Mucosa of stomach (tissue), 1 donor: ENCODE measurements around the gene UBXN7.
"Not testable (repeated sequence)": the region's sequence is repeated elsewhere in the genome, so short reads cannot be mapped to it uniquely, and the experiment has no call there.

Source experiments
- H3K27me3 ChIP-seq: one replicate; pipeline ENCODE4 v1.7.0; 2013; ENCODE audit warnings: mild to moderate bottlenecking, low read length; ENCODE audit not compliant: control insufficient read depth, insufficient read depth
- H3K36me3 ChIP-seq: one replicate; pipeline ENCODE4 v1.7.0; 2013; ENCODE audit warnings: low read length; ENCODE audit not compliant: control insufficient read depth, insufficient read depth
- H3K4me1 ChIP-seq: one replicate; pipeline ENCODE4 v1.7.0; 2013; ENCODE audit warnings: mild to moderate bottlenecking, low read length; ENCODE audit not compliant: control insufficient read depth, insufficient read depth
- H3K4me3 ChIP-seq: one replicate; pipeline ENCODE4 v1.7.0; 2013; ENCODE audit warnings: low read length
- H3K9ac ChIP-seq: one replicate; pipeline ENCODE4 v1.7.0; 2013; ENCODE audit warnings: mild to moderate bottlenecking, low read length, moderate library complexity
- H3K9me3 ChIP-seq: one replicate; pipeline ENCODE4 v1.7.0; 2013; ENCODE audit warnings: mild to moderate bottlenecking, low read length, moderate library complexity; ENCODE audit not compliant: control insufficient read depth
- donor health status: Pancreatic carcinoma.

Gene UBXN7, protein sequence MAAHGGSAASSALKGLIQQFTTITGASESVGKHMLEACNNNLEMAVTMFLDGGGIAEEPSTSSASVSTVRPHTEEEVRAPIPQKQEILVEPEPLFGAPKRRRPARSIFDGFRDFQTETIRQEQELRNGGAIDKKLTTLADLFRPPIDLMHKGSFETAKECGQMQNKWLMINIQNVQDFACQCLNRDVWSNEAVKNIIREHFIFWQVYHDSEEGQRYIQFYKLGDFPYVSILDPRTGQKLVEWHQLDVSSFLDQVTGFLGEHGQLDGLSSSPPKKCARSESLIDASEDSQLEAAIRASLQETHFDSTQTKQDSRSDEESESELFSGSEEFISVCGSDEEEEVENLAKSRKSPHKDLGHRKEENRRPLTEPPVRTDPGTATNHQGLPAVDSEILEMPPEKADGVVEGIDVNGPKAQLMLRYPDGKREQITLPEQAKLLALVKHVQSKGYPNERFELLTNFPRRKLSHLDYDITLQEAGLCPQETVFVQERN

DNA sequence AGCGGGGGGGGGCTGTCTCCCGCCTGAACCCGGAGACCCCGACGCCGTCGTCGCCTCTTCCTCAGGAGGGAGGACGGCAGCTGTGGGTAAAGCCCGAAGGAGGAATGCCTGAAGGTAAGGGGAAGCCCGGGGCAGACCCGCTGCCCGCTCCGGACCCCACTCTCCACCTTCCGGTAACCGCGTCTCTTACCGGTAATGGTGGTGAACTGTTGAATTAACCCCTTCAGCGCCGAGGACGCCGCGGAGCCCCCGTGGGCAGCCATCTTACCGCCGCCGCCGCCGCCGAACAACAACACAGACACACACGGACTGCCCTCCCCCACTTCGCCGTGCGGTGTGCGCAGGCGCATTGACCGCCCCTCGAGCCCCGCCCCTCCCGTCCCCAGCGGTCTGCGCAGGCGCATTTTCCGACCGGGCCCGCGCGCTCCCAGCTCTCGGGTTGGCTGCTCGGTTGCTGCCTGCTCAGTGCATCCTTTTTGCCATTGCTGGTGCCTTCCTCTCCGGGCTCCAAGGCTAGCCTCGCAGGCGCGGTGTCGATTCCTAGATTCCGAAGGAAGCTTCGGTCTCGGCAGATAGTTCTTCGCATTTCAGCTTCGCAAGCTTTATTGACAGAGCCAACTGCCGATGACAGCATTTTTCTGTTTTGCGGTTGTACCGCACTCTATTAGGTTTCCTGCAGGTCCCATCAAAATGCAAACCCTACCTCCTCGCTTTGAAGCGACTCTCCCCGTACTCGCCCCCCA lies at the start of gene UBXN7:
Gene UBXN7, minus strand, starts transcription at position 291 of the 743 bp plus-strand sequence. Its CDS starts 28 bp downstream, at position 263.
- Histone ChIP-seq H3K36me3 (peaks cover 6% of the 10 kb centered on the region), H3K4me1 (no peaks in the 10 kb centered on the region), H3K4me3 (peak within 1 kb of the TSS; percentile 88), H3K27me3 (no peaks in the 10 kb centered on the region), H3K9me3 (no peaks in the 10 kb centered on the region), H3K9ac (peak within 1 kb of the TSS; percentile 96)

DNA sequence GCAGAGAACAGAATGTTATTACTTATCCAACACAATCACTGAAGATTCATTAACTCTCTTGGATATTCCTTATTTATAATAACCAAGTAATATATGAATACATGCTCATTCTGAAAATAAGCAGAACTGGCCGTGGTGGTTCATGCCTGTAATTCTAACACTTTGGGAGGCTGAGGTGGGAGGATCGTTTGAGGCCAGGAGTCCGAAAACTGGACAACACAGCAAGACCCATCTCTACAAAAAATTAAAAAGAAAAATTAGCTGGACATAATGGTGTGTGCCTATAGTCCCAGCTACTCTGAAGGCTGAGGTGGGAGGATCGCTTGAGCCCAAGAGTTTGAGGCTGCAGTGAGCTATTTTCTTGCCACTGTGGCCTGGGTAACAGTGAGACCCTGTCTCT lies 45.5 kb upstream of the UBXN7 start:
- H3K27me3 ChIP-seq, result no peaks in the 10 kb centered on the region
- H3K9ac ChIP-seq, result no peak overlapping the region
- no peak overlapping the region for H3K4me3 ChIP-seq
- H3K4me1 ChIP-seq, result no peaks in the 10 kb centered on the region
- H3K36me3 ChIP-seq, result no peaks in the 10 kb centered on the region
- no peaks in the 10 kb centered on the region for H3K9me3 ChIP-seq

DNA sequence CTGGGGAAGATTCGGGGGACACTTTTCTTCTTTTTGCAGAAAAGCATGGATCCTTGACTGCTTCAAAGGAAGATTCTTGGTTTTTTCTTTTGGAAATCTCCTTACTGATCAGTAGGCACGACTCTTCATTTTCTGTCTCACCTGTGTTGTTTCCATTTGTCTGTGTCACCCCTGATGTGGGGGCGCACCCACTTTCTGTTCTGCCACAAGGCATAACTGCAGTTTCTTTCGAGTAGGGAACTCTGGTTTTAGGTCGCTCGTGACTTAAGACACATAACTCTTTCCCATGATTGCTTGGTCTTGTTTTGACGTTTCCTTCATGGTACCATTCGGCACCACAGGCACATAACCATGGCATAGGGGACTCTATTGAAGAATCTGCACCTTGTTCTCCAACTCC lies 40.1 kb upstream of the UBXN7 start:
- no peaks in the 10 kb centered on the region for H3K4me1 ChIP-seq
- H3K27me3 ChIP-seq, result no peaks in the 10 kb centered on the region
- H3K9me3 ChIP-seq, result no peaks in the 10 kb centered on the region
- no peaks in the 10 kb centered on the region for H3K36me3 ChIP-seq
- H3K4me3 ChIP-seq, result no peak overlapping the region
- no peak overlapping the region for H3K9ac ChIP-seq

DNA sequence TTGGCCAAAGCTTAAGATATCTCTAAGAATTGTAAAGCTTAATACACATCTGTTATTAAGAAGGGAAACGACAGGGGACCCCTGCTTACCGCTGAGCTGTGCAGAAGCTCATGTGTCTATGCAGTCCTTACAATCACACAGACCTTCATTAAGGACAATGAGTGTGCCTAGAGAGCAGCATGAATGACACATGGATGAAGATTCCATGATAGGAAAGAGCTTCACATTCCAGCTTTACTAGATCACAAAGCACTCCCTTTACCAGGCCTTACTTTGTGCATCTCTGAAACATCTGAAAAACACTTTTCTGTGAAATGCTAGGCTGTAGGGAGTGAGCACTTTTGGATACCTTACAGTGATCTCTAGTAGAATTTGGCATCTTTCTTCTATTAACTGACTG lies 39.3 kb upstream of the UBXN7 start:
- Histone ChIP-seq H3K4me3 (no peak overlapping the region), H3K9me3 (no peaks in the 10 kb centered on the region), H3K36me3 (no peaks in the 10 kb centered on the region), H3K9ac (no peak overlapping the region), H3K4me1 (no peaks in the 10 kb centered on the region), H3K27me3 (no peaks in the 10 kb centered on the region)

DNA sequence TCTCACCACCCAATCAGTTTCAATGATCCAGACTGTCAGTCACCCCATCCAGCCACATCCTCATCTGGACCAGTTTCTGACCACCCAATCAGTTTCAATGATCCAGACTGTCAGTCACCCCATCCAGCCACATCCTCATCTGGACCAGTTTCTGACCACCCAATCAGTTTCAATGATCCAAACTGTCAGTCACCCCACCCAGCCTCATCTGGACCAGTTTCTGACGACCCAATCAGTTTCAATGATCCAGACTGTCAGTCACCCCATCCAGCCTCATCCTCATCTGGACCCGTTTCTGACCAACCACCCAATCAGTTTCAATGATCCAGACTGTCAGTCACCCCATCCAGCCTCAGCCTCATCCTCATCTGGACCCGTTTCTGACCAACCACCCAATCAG lies 38.0 kb upstream of the UBXN7 start:
- H3K4me1 ChIP-seq, H3K4me3 ChIP-seq, H3K27me3 ChIP-seq, H3K36me3 ChIP-seq, H3K9ac ChIP-seq, H3K9me3 ChIP-seq: not testable (repeated sequence)

- Histone ChIP-seq H3K9me3 (no peaks in the 10 kb centered on the region), H3K9ac (no peak overlapping the region), H3K4me3 (no peak overlapping the region), H3K27me3 (no peaks in the 10 kb centered on the region), H3K36me3 (no peaks in the 10 kb centered on the region), H3K4me1 (no peaks in the 10 kb centered on the region)
Measured at GRCh38 chr3:196463804-196464203, 31.6 kb upstream of the UBXN7 start.

DNA sequence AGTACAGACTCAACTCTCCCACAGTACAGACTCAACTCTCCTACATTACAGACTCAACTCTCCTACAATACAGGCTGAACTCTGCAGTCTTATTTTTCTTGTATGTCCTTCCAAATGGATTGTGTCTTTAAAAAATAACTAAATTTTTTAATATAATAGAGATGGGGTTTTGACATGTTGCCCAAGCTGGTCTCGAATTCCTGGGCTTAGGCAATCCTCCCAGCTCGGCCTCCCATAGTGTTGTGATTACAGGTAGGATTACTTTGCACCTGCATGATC lies 31.2 kb upstream of the UBXN7 start:
- no peak overlapping the region for H3K9ac ChIP-seq

DNA sequence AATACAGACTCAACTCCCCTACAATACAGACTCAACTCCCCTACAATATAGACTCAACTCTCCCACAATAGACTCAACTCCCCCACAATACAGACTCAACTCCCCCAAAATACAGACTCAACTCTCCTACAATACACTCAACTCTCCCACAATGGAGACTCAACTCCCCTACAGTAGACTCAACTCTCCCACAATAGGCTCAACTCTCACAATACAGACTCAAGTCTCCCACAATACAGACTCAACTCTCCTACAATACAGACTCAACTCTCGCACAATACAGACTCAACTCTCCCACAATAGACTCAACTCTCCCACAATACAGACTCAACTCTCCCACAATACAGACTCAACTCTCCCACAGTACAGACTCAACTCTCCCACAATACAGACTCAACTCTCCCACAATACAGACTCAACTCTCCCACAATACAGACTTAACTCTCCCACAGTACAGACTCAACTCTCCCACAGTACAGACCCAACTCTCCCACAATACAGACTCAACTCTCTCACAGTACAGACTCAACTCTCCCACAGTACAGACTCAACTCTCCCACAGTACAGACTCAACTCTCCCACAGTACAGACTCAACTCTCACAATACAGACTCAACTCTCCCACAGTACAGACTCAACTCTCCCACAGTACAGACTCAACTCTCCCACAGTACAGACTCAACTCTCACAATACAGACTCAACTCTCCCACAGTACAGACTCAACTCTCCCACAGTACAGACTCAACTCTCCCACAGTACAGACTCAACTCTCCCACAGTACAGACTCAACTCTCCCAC lies 30.7 kb upstream of the UBXN7 start:
- H3K4me1 ChIP-seq, H3K4me3 ChIP-seq, H3K9ac ChIP-seq, H3K36me3 ChIP-seq, H3K9me3 ChIP-seq, H3K27me3 ChIP-seq: not testable (repeated sequence)

More for the DNA sequence above, 31.2 kb upstream of the UBXN7 start:
- Histone ChIP-seq H3K4me1 (no peaks in the 10 kb centered on the region), H3K36me3 (no peaks in the 10 kb centered on the region), H3K9me3 (no peaks in the 10 kb centered on the region), H3K27me3 (no peaks in the 10 kb centered on the region), H3K4me3 (no peak overlapping the region)

- Histone ChIP-seq H3K4me1 (no peaks in the 10 kb centered on the region), H3K36me3 (no peaks in the 10 kb centered on the region), H3K9me3 (no peaks in the 10 kb centered on the region), H3K4me3 (no peak overlapping the region), H3K9ac (no peak overlapping the region), H3K27me3 (no peaks in the 10 kb centered on the region)
Measured at GRCh38 chr3:196458063-196458462, 25.8 kb upstream of the UBXN7 start.

DNA sequence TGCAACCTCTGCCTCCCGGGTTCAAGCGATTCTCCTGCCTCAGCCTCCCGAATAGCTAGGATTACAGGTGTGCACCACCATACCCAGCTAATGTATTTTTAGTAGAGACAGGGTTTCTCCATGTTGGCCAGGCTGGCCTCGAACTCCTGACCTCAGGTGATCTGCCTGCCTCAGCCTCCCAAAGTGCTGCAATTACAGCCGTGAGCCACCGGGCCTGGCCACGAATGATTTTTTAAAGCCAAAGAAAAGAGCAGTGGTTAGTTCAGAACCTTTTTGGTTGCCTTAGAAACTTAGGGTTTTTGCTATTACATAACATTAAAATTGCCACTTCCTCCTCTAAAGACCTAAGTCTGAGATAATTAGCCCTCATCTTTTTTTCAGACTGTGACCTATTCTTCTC lies 25.2 kb upstream of the UBXN7 start:
- not testable (repeated sequence) for H3K4me1 ChIP-seq, H3K4me3 ChIP-seq, H3K27me3 ChIP-seq, H3K9ac ChIP-seq, H3K9me3 ChIP-seq, H3K36me3 ChIP-seq

DNA sequence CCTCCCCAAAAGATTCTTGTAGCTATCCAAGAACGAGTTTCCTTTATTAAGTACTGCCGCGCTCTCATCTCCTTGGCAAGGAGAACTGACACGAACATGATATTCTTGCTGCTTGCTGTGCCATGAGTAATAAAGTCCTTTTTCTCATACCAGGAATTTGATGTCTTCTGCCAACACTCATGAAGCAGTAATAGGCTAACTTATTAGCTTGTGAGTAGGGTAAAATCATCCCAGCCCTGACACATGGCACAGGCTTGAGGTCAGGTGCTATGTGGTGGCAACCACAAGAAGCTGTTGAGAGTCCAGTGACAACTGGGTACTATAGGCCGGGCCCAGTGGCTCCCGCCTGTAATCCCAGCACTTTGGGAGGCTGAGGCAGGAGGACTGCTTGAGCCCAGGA lies 22.7 kb upstream of the UBXN7 start:
- Histone ChIP-seq H3K9me3 (no peaks in the 10 kb centered on the region), H3K36me3 (no peaks in the 10 kb centered on the region), H3K4me3 (no peak overlapping the region), H3K4me1 (no peaks in the 10 kb centered on the region), H3K9ac (no peak overlapping the region), H3K27me3 (no peaks in the 10 kb centered on the region)

- not testable (repeated sequence) for H3K4me3 ChIP-seq, H3K36me3 ChIP-seq, H3K9ac ChIP-seq, H3K4me1 ChIP-seq, H3K27me3 ChIP-seq, H3K9me3 ChIP-seq
Measured at GRCh38 chr3:196445391-196445790, 13.2 kb upstream of the UBXN7 start.
